ENCODE data around the gene ST7.
"Not testable (repeated sequence)": the region's sequence is repeated elsewhere in the genome, so short reads cannot be mapped to it uniquely, and the experiment has no call there.

The ST7 gene

DNA sequence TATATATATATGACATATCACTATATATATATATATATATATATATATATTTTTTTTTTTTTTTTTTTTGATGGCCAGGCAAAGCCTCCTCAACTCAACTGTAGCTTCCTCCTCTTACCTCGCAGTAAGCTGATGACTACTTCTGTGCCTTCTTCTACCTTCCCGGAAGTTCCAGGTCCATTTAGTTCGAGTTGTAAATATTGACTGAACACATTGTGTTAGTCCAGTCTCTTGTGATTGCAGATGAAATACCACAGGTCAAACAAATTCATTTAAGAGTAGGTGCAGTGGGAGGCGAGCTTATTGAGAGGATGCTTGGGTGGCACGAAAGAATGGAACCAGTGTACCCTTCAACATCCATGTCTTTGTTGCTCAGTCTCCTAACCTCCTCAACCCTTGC is 144.6 kb downstream of the ST7 start:
- DNase-seq (ENCODE audit: low read depth) = no peak

DNA sequence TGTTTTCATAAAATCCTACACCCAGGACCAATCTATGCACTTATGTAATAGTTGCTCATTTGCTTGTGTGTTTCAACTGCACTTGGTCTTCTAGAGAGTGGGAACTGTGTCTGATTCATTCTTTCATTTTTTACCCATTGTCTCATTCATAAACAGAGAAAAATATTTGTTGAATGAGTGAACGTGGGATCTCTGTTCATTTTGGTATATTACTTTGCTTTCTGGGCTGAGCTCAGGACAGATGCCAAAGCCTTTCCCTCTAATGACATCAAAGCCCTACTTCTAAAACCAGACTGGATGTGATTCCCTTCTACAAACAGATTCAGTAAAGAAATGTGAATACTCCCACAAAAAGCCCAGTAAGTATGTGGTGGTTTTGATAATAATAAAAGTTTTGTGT is 145.2 kb downstream of the ST7 start:
- DNase-seq (ENCODE audit: low read depth) = peak; percentile 97

DNA sequence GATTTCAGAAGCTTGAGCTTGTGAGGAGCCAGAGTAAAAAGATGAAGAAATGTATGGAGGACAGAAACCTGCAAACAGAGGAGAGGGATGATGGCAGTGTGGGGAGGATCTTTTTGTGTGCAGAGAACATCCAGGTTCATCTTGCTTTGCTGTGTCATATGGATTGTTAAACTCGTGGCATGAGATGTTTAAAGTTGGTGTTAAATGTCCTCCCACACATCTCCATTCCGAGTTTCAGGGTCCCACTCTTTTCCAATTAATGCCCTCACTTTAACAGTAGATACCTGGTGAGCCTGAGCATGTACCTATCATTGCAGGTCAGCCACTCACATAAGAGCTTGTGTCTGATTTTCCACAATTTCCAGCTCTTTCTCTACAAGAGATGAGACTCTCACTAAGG is 147.7 kb downstream of the ST7 start:
- no peak for DNase-seq (ENCODE audit: low read depth)

DNA sequence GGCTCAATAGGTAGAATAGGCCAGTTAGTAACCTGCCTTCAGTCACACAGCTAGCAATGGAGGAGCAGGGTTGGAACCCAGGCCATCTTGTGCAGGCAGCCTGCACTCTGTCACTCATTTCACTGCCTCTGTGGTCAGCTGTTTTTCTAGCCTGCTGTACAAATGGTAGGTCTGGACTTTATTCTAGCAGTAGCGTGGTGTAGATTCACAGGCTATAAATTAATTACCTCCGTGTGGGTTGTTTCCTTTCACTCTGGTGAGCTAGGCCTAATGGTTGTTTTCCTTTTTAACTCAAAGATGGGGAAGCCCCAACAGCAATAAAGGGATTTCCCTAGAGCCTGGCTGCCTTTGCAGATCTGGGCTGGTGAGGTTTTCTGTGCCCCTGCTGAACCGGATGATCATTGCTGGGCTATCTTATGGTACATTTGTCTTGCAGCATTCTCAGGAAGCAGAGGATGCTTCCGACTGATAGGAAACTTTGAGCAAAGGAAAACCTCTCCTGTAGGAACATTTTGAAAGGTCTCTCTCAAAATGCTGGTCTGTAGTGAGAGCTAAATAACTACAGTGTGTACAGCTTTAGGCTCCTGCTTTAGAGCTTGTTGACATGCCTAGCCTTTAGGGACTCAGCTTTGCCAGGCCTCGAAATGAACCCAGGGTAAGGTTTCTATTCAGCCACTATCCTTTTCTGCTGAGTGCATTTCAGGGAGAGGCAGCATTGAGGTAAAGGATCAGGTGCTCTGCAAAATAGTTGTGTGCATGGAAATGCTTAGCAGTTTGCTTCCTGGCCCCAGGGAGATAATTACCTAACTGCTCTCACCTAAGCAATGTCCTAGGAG is 157.4 kb downstream of the ST7 start:
- DNase-seq (ENCODE audit: low read depth) = no peak

DNA sequence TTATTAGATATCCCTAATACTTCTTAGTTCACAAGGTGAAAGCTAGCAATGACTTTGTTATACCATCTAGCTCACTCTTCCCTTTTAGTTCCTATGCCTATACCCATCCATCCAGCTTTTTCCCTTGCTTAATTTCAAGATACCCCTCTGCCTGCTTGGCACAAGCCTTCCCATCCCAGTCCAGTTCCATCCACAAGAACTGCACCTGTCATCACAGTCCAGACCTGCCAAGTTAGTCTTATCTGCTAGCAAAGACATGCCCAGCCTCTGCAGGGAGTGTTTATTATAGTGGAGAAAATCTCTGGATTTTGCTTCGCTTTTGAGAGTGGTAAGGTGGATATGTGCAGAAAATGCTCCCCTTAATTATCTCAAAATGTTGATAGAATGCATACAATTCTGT is 158.2 kb downstream of the ST7 start:
- DNase-seq (ENCODE audit: low read depth) = no peak

DNA sequence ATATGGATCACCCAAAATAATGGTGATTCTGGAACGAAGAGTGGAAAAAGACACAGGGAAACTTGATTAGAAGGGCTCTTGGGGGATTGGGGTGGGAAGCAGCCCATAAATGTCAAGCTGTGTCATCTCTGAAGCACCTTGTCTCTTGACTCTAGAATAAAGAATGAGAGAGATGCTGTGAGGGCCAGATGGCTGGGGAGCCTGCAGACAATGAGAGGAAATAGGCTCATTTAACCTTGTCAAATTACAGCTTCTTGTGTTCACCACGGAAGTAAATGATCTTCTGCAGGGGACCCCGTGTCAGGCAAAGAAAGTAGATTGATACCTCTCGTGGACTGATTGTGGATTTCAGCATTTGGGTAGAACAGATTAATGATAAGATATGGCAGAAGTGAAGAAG is 159.3 kb downstream of the ST7 start:
- DNase-seq (ENCODE audit: low read depth) = no peak

GRCh38 chr7:117113871-117114270 is 160.6 kb downstream of the ST7 start:
- DNase-seq (ENCODE audit: low read depth) = no peak

DNA sequence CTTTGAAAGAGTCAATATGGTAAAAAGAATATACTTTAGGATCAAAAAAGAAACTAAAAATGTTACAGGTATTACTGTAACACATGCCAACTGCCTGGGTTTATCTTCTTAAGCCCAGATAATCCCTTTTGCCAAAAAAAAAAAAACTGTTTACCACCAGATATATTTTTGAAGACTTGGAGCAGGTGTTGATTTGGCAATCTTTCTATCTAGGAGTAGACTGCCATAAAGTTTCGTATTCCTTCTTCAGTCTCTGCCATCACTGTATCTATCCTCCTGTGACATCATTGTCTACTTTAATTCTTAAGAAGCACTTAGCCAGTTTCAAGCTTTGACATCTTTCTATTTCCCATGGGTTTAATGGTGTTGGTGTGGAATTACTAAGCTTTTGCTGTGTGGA is 161.0 kb downstream of the ST7 start:
- no peak for DNase-seq (ENCODE audit: low read depth)

DNA sequence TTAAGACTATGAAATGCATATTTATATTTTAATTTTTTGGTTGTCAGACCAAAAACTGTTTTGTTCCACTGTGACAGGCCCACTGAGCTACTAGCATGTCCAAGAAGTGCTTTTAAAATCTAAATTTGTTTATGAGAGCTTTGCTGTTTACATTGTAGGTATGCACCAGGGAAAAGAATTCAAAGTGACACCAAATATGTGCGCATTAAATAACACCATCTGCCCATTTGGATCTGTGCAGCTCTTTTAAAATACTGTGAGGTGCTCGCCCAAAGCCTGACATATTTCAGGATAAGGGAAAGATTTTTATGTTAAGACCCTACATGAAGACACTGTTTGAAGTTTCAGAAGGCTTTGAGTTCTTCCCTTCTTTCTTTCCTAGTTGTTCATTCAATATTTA is 162.9 kb downstream of the ST7 start:
- no peak for DNase-seq (ENCODE audit: low read depth)

DNA sequence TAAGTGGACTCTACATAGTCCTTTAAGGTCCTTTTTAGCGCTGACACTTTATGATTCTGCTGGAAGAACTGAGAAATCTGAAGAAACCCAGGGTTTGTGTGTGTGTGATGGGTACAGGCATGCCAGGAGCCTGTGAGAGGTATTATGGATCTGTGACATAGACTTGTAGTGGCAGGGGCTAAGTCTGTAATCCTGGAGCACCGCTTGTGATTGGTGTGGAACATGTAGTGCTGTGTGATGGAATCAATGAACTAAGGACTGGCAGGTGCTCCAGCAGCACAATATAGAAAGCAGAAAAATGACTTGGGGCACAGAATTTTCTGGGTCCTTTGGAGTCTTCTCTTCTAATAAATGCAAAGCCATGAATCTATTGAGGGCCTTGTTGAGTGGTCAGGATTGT is 163.9 kb downstream of the ST7 start:
- DNase-seq (ENCODE audit: low read depth) = no peak

DNA sequence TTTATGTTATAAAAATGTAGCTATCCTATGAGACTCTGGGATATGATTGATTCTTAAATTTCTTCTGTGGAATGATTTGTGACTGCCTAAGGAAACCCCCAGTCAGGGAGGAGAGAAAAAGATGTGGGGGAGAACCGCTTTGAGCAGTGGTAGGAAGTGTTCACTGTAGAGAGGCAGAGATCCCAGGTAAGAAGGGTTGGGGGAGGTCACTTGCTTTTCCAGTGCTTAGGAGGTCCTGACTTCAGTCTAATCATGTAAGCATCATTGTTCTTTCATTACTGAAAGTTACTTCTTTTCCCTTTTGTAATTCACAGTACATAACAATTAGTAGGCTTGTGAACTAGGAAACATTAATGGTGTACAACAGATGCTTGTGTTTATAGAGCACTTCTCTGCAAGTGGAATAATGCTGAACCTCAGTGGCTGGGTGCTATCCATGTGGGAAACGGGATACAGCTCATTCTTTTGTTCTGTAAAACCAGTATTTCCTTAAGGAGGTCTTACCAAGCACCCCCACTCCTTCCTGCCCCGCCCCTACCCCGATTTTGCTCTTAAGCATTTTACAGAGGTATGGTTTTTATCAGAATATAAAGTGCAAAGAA is 165.4 kb downstream of the ST7 start:
- no peak for DNase-seq (ENCODE audit: low read depth)

DNA sequence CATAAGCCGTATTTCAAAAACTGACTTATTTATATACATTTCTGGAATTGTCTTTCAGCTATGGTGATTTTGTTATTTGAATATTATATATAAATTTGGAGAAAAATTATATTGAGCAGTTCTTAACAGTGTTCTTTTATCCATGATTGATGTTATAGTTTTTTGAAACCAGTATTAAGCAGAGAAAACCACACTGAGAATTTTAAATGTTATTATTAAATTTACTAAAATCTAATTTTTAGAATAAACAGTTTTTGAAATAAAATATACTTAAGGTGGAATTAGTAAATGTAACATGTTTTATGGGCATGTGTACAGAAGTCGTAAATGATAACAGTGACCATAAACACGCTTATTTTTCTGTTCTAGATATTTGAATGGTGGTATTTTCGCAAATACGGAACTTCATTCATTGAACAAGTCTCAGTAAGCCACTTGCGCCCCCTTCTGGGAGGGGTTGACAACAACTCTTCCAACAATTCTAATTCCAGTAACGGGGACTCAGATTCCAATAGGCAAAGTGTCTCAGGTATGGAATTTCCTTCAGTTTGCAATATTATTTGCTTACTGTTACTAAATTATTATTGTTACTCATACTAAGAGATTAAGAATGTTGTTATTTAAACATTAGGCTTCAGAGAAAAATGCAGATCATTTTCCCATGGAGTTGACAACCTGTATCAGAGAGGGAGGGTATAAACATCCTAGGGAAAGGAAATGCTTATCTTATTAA is 166.1 kb downstream of the ST7 start:
- DNase-seq (ENCODE audit: low read depth) = peak; percentile 59

DNA sequence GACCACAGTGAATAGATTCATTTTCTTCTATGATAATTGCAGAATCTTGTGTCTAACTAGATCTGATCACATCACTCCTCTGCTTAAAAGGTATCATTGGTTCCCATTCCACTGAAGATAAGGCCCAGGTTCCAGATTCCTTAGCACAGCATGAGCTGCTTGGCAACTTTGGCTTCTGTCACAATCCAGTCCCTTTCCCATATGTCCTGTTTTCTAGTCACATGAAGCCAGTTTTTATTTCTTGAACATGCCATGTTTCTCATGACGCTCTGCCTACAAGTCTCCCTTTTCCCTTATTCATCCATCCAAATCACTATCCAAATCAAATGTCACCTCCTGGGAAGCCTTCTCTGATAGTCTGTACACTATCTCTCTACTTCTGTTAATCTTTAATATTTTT is 167.0 kb downstream of the ST7 start:
- not testable (repeated sequence) for DNase-seq (ENCODE audit: low read depth)

DNA sequence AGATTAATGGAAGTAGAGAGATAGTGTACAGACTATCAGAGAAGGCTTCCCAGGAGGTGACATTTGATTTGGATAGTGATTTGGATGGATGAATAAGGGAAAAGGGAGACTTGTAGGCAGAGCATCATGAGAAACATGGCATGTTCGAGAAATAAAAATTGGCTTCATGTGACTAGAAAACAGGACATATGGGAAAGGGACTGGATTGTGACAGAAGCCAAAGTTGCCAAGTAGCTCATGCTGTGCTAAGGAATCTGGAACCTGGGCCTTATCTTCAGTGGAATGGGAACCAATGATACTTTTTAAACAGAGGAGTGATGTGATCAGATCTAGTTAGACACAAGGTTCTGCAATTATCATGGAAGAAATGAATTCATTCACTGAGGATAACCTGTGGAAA is 168.7 kb downstream of the ST7 start:
- not testable (repeated sequence) for DNase-seq (ENCODE audit: low read depth)

DNA sequence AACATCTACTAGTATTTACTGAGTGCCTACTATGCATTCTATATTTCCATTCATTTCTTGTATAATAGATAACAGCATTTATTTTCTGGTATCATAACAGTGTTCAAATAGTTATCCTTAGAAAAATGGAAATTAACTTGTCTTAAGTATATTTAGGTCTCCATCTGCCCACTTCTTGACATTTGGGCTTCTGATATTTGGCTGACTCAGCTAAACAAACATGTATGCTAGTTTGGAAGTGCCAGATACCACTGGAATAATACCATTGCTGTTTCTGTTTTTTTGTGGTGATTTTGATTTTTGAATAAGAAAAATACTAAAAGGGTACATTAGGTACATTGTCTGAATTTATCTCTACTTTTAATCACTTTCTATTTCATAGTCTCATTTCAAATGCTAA is 169.2 kb downstream of the ST7 start:
- no peak for DNase-seq (ENCODE audit: low read depth)

GRCh38 chr7:117123311-117123926 is 170.1 kb downstream of the ST7 start:
- DNase-seq (ENCODE audit: low read depth) = no peak

DNA sequence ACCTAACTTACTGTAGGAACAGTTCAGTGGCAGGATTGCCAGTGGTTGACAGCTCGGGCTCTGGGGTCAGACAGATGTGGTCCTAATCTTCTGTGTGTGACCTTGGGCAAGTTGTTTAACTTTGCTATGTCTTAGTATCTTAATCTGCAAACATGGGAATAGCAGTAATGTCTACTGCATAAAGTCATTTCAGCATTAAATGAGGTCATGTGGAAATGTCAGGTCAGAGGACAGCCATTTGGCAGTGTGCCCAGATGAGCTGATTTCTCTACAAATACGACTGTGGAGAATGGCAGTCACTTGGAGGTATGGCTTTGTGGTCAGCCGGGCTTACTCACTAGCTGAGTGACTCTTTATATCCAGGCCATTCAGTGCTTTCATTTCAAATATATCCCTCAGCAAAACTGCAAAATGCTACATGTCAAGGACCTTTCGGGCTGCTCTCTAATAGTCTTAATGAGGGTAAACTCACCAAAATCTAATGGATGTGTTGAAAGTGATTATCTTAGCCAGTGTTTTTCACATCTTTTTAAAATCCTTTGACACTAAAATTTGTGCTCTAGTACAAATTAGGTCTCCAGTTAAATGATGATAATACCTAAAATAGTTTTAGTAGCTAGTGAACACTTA is 171.4 kb downstream of the ST7 start:
- peak; percentile 95 for DNase-seq (ENCODE audit: low read depth)

DNA sequence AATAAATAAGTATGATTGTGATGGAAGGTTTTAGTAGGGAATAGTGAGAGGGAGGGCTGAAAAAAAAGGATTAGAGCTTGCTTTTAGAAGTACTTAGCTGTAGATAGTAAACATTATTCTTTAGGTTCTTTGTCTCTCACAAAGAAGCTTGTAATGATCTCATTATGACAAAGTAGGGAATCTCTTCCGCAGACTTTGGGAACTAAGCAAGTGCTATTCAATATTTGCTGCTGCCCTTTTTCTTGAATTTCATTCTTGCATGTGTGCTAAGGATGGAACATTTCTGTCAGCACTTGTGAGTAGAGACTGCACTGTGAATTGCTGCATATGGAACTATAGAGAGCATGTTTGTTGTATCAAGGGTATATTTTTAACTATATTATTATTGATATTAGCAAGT is 173.4 kb downstream of the ST7 start:
- DNase-seq (ENCODE audit: low read depth) = no peak

GRCh38 chr7:117127585-117128168 is 174.4 kb downstream of the ST7 start:
- peak; percentile 40 for DNase-seq (ENCODE audit: low read depth)

GRCh38 chr7:117129521-117129955 is 176.2 kb downstream of the ST7 start:
- peak; percentile 51 for DNase-seq (ENCODE audit: low read depth)

DNA sequence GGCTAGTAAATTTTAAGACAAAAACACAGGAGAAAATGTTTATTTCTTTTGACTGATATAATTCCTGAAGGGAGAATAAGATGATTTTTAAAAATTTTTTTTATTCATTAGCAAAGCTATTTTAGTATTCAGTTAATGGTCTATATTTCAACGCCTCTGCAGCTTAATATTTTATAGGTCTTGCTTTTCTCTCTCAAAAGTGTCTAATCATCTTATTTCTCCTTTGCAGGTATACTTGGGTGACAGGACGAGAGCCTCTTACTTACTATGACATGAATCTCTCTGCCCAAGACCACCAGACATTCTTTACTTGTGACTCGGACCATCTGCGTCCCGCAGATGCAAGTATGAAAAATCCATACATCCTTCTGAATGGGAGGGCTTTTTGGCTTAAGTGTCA is 177.0 kb downstream of the ST7 start:
- DNase-seq (ENCODE audit: low read depth) = no peak
